OCI-LY7 (cell line): Measurements from ENCODE around the gene SLIT3. TPM values are rescaled to one million over a fixed set of nuclear protein-coding genes. Genes with fewer than 3 reads are reported as not detected.

Experiments
- BruUV-seq: library from RNA; stranded (reverse); fragments of 400-500 nt; replicated peaks from 2 replicates; lab custom pipeline; 2021; lab: Mats Ljungman, UMichigan
- CTCF ChIA-PET: fragments of 300-600 bp; sonication (Branson Sonifier 250); formaldehyde crosslinking; loops from one replicate; lab custom pipeline; 2022; ENCODE audit warnings: antibody characterized with exemption; ENCODE audit not compliant: unreplicated experiment; lab: Charles Lee
- POLR2A ChIA-PET: fragments of 300-600 bp; sonication (Branson Sonifier 250); formaldehyde crosslinking; loops from one replicate; lab custom pipeline; 2022; ENCODE audit warnings: antibody characterized with exemption; lab: Charles Lee
- DNase-seq: peaks from one replicate; pipeline ENCODE4 v3.0.0-alpha.2; 2015; ENCODE audit warnings: low spot score
- H2AFZ ChIP-seq: fragments of 200-600 bp; sonication (generic), shearing (Covaris generic); 2 replicates; pipeline ENCODE4 v1.6.1; 2014; ENCODE audit warnings: mild to moderate bottlenecking, antibody characterized with exemption, low read length, moderate library complexity
- H3K27ac ChIP-seq: fragments of 200-600 bp; sonication (generic); 2 replicates; pipeline ENCODE4 v1.5.1; 2014; ENCODE audit warnings: mixed run types, low read depth, mild to moderate bottlenecking, moderate library complexity, low read length, inconsistent platforms; ENCODE audit not compliant: poor library complexity, severe bottlenecking
- H3K36me3 ChIP-seq: fragments of 200-600 bp; sonication (generic); 2 replicates; pipeline ENCODE4 v1.6.1; 2014; ENCODE audit warnings: mild to moderate bottlenecking, antibody characterized with exemption, low read length, moderate library complexity, mixed read lengths; ENCODE audit not compliant: insufficient read depth
- H3K4me1 ChIP-seq: fragments of 200-600 bp; sonication (generic); 2 replicates; pipeline ENCODE4 v1.5.1; 2014; ENCODE audit warnings: mild to moderate bottlenecking, low read length; ENCODE audit not compliant: insufficient read depth, poor library complexity, severe bottlenecking
- H3K4me2 ChIP-seq: fragments of 200-600 bp; sonication (generic); 2 replicates; pipeline ENCODE4 v1.6.1; 2014; ENCODE audit warnings: mild to moderate bottlenecking, low read length
- H3K4me3 ChIP-seq: fragments of 200-600 bp; sonication (generic); 2 replicates; pipeline ENCODE4 v1.5.1; 2014; ENCODE audit warnings: mild to moderate bottlenecking, low read depth, low read length; ENCODE audit not compliant: poor library complexity, severe bottlenecking
- H3K79me2 ChIP-seq: fragments of 200-600 bp; sonication (generic); 2 replicates; pipeline ENCODE4 v1.6.1; 2016; ENCODE audit warnings: low read depth, mild to moderate bottlenecking, low read length, moderate library complexity, mixed read lengths; ENCODE audit not compliant: insufficient read depth
- H3K9me2 ChIP-seq: fragments of 200-600 bp; sonication (generic); 2 replicates; pipeline ENCODE4 v1.6.1; 2016; ENCODE audit warnings: mild to moderate bottlenecking, low read length, mixed read lengths; ENCODE audit not compliant: insufficient read depth
- H3K9me3 ChIP-seq: fragments of 200-600 bp; sonication (generic); 2 replicates; pipeline ENCODE4 v1.6.1; 2014; ENCODE audit warnings: mild to moderate bottlenecking, mixed run types, low read length, mixed read lengths
- H4K20me1 ChIP-seq: fragments of 200-600 bp; sonication (generic); 2 replicates; pipeline ENCODE4 v1.6.1; 2014; ENCODE audit warnings: mild to moderate bottlenecking, antibody characterized with exemption, low read length, moderate library complexity, mixed read lengths; ENCODE audit not compliant: insufficient read depth
- EZH2phosphoT487 ChIP-seq: fragments of 200-600 bp; sonication (generic); IDR thresholded peaks from 2 replicates; pipeline ENCODE4 v1.6.1; 2018; ENCODE audit warnings: low read depth, borderline replicate concordance, mild to moderate bottlenecking, mixed run types, antibody characterized with exemption, low read length, moderate library complexity, mixed read lengths
- intact Hi-C: fragments of 100-400 bp; cut with micrococcal nuclease; formaldehyde crosslinking; loops from one replicate; pipeline ENCODE4 v1.10.0; 2022; ENCODE audit not compliant: unreplicated experiment
- total RNA-seq, 2 experiments: library from RNA; depleted of rRNA in 1 of 2; stranded (reverse); fragments of >200 nt in 1 of 2; shearing (Covaris generic) in 1 of 2; gene quantifications; 2 replicates each; pipeline ENCODE4 v1.2.3, GENCODE V29; 2014 to 2022
- TF ChIP-seq, protein P1 (sequence below): fragments of 200-600 bp; sonication (generic); conservative IDR thresholded peaks from 2 replicates; pipeline ENCODE4 v1.5.1; 2014; ENCODE audit warnings: mild to moderate bottlenecking, antibody characterized with exemption, low read length, moderate library complexity, mixed read lengths

Gene SLIT3
- total RNA-seq, 2 experiments from 2014 or later = not detected

DNA sequence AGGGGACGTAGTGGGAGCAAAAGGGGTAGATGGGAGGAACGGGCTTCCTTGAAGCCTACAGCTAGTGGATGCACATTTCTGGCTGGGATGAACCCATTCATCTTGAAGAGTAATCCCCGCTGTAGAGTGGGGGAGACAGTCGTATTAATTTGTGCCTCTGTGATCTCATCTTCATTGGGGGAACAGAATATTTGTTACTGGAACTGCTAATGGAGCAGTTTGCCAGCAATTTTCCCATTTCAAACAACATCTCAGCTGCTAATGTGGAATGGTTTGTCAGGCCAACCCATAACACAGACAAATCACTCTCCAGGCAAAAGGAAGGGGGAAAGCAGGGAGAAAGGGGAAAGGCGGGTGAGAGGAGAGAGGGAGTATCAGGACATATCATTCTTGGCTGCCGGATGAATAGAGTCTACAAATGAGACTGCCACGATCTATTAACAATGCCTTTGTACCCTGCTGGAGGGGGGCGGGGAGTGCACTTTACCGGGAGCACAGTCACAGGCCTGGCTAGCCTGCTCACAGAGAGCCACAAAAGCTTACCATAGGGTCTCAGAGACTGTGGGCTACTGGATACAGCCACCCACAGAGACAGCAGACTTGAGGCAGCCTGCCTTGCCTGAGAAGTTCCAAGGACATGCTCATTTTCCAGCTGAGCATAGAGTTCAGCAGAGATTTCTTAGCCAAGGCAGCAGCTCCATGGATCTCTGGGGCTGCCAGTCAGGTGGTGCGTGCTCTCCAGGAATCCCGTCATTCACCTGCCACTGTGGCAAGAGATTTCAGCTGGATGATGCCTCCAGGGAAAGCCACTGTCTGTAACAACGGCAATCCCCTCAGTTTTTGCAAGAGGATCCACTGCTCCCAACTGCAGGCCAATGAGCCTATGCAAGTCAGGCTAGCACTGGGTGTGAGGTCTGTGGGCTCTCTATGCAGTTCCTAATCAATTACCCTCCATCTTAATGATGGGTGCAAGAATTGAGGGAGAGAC lies 504.1 kb downstream of the SLIT3 start:
- Histone ChIP-seq H3K27ac (no peak overlapping the region), H3K4me1 (no peaks in the 10 kb centered on the region), H3K36me3 (no peaks in the 10 kb centered on the region), H3K4me2 (no peak overlapping the region), H4K20me1 (no peaks in the 10 kb centered on the region), H3K9me2 (no peaks in the 10 kb centered on the region), H2AFZ (no peak overlapping the region), H3K4me3 (no peak overlapping the region), H3K79me2 (no peaks in the 10 kb centered on the region), H3K9me3 (no peaks in the 10 kb centered on the region)
- ChIA-PET CTCF (no interaction called here), POLR2A (interaction anchor here (0.6 kb wide), 1 partner anchor 389 kb away, joined by 4 read pairs; no protein-coding TSS in a partner anchor)
- DNase-seq = no peak
- TF ChIP-seq EZH2phosphoT487 = no peak
- TF ChIP-seq, protein P1, sequence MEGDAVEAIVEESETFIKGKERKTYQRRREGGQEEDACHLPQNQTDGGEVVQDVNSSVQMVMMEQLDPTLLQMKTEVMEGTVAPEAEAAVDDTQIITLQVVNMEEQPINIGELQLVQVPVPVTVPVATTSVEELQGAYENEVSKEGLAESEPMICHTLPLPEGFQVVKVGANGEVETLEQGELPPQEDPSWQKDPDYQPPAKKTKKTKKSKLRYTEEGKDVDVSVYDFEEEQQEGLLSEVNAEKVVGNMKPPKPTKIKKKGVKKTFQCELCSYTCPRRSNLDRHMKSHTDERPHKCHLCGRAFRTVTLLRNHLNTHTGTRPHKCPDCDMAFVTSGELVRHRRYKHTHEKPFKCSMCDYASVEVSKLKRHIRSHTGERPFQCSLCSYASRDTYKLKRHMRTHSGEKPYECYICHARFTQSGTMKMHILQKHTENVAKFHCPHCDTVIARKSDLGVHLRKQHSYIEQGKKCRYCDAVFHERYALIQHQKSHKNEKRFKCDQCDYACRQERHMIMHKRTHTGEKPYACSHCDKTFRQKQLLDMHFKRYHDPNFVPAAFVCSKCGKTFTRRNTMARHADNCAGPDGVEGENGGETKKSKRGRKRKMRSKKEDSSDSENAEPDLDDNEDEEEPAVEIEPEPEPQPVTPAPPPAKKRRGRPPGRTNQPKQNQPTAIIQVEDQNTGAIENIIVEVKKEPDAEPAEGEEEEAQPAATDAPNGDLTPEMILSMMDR = no peak
- intact Hi-C loops = no loop called here
- no TSS peak for BruUV-seq

DNA sequence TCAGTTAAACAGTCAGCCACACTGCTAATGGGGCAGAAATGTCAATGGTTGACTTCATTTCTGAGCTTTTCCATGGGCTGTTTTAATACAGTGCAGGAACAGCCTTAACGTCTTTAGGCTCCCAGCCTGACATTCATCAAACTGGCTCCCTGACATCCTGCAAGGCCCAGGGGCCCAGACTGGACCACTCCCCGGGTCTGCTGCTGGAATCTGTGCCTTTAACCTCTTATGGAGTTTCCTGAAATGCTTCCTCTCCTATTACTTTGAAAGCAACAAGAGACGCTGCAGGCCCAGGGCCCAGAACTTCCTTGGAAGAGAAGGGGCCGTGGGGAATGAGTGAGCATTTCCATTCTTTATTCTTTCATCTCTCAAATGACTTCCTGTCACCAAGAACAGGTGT lies 504.9 kb downstream of the SLIT3 start:
- Histone ChIP-seq H2AFZ (no peak overlapping the region), H3K36me3 (no peaks in the 10 kb centered on the region), H3K9me2 (no peaks in the 10 kb centered on the region), H3K4me1 (no peaks in the 10 kb centered on the region), H3K4me3 (no peak overlapping the region), H4K20me1 (no peaks in the 10 kb centered on the region), H3K79me2 (no peaks in the 10 kb centered on the region), H3K9me3 (no peaks in the 10 kb centered on the region), H3K4me2 (no peak overlapping the region), H3K27ac (no peak overlapping the region)
- intact Hi-C loops = no loop called here
- DNase-seq = no peak
- TF ChIP-seq, protein P1 = no peak
- TF ChIP-seq EZH2phosphoT487 = no peak
- ChIA-PET CTCF (no interaction called here), POLR2A (interaction anchor here (0.6 kb wide), 1 partner anchor 388 kb away, joined by 4 read pairs; no protein-coding TSS in a partner anchor)
- no TSS peak for BruUV-seq
